Measurements from ENCODE around the gene RAB1B.
"Not testable (repeated sequence)": the region's sequence is repeated elsewhere in the genome, so short reads cannot be mapped to it uniquely, and the experiment has no call there.

RAB1B gene

GRCh38 chr11:66266378-66267038 lies 1.9 kb upstream of the RAB1B start:
- no peak for DNase-seq

- DNase-seq: no peak
Measured at GRCh38 chr11:66267039-66267378, 1.4 kb upstream of the RAB1B start.

GRCh38 chr11:66267379-66268243 lies 828 bp upstream of the RAB1B start:
- peak; percentile 95 for DNase-seq

GRCh38 chr11:66268952-66269905 lies 790 bp downstream of the RAB1B start:
- peak; percentile 63 for DNase-seq

- DNase-seq: no peak
Measured at GRCh38 chr11:66271816-66272215, 3.4 kb downstream of the RAB1B start.

GRCh38 chr11:66272596-66272995 lies 4.2 kb downstream of the RAB1B start:
- no peak for DNase-seq

- no peak for DNase-seq
Measured at GRCh38 chr11:66274219-66274618, 5.8 kb downstream of the RAB1B start.

GRCh38 chr11:66275396-66275795 lies 7.0 kb downstream of the RAB1B start:
- no peak for DNase-seq

GRCh38 chr11:66275984-66276612 lies 7.7 kb downstream of the RAB1B start:
- DNase-seq: no peak

- DNase-seq: not testable (repeated sequence)
Measured at GRCh38 chr11:66276619-66277018, 8.2 kb downstream of the RAB1B start.

GRCh38 chr11:66277064-66277463 lies 8.6 kb downstream of the RAB1B start:
- DNase-seq: not testable (repeated sequence)

GRCh38 chr11:66277471-66278362 lies 9.3 kb downstream of the RAB1B start, which contains the start of gene CNIH2:
TSS of gene CNIH2 (plus strand) at chr11:66278175. CDS start at chr11:66278457, 282 bp downstream.
- peak; percentile 55 for DNase-seq

- DNase-seq: no peak
Measured at GRCh38 chr11:66278363-66279091, 10.1 kb downstream of the RAB1B start.

- no peak for DNase-seq
Measured at GRCh38 chr11:66279092-66279734, 10.8 kb downstream of the RAB1B start.

GRCh38 chr11:66280428-66280827 lies 12.0 kb downstream of the RAB1B start:
- no peak for DNase-seq

- no peak for DNase-seq
Measured at GRCh38 chr11:66281001-66281400, 12.6 kb downstream of the RAB1B start.

- no peak for DNase-seq
Measured at GRCh38 chr11:66281776-66282467, 13.5 kb downstream of the RAB1B start.

GRCh38 chr11:66282468-66283455 lies 14.3 kb downstream of the RAB1B start:
- peak; percentile 82 for DNase-seq

Data from right kidney (tissue), 1 donor.